ENCODE measurements around the gene GRAP2.

DNA sequence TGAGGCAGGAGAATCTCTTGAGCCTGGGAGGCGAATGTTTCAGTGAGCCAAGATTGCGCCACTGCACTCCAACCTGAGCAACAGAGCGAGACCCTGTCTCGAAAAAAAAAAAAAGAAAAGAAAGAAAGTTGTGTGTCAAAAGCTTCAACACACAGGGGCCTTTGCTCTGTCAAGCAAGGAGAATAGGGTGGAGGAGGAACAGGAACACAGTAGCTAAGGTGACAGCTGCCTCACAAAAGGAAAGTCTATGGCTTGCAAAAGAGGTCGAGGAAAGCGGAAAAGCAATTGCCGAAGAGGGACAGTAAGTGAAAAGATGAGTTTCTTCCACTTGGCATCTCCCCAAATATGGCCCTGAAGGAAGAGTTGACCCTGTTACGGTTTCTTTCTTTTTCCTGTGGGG is 32.9 kb downstream of the GRAP2 start:
- TF ChIP-seq, protein P1, sequence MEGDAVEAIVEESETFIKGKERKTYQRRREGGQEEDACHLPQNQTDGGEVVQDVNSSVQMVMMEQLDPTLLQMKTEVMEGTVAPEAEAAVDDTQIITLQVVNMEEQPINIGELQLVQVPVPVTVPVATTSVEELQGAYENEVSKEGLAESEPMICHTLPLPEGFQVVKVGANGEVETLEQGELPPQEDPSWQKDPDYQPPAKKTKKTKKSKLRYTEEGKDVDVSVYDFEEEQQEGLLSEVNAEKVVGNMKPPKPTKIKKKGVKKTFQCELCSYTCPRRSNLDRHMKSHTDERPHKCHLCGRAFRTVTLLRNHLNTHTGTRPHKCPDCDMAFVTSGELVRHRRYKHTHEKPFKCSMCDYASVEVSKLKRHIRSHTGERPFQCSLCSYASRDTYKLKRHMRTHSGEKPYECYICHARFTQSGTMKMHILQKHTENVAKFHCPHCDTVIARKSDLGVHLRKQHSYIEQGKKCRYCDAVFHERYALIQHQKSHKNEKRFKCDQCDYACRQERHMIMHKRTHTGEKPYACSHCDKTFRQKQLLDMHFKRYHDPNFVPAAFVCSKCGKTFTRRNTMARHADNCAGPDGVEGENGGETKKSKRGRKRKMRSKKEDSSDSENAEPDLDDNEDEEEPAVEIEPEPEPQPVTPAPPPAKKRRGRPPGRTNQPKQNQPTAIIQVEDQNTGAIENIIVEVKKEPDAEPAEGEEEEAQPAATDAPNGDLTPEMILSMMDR (IDR thresholded peaks at IDR 0.05) = no peak
- no peak for TF ChIP-seq POLR2A (IDR thresholded peaks at IDR 0.05)
- no peak for TF ChIP-seq POLR2AphosphoS5 (IDR thresholded peaks at IDR 0.05)

Measured in gastroesophageal sphincter (tissue), 3 donors.